ENCODE measurements around the gene GGTLC1. TPM values are rescaled to one million over a fixed set of nuclear protein-coding genes. Genes with fewer than 3 reads are reported as not detected.

GGTLC1 gene
- total and polyA plus RNA-seq, 2 of the 8 experiments (the other 6 are each of a cell fraction or from before 2014, with no cell fraction given) = not detected

- TF ChIP-seq TBP (IDR thresholded peaks at IDR 0.05; ENCODE audit: low read depth, low read length) = no peak
- TF ChIP-seq KDM1A (IDR thresholded peaks at IDR 0.05; ENCODE audit: borderline replicate concordance, low read length) = no peak
- no peak for TF ChIP-seq JUN (IDR thresholded peaks at IDR 0.05; ENCODE audit: low read depth, low read length)
- no peak for TF ChIP-seq SP2 (IDR thresholded peaks at IDR 0.05; ENCODE audit: low read length)
Measured at GRCh38 chr20:23959054-23959453, 29.5 kb downstream of the GGTLC1 start (continued).

All from H1 (cell line).